ENCODE results near the gene SH3TC2.

Gene SH3TC2

DNA sequence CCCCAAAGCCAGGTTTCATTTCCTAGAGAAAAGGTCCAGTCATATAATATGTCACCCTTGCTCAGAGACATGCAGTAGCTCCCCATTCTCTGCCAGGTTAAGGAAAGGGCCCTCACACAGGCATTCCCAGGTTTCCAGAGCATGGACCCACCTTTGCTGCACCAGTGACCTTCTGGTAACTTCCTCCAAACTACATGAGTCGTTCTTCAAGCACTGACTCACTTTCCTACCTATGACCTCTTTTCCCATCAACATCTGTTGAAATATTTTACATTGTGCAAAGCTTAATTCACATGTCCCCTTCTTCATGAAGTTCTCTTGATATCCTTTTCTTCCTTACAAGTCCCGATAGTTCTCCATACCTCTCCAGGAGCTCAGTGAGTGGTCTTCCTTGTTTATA lies 25.9 kb downstream of the SH3TC2 start:
- CTCF ChIA-PET: interaction anchor here (0.6 to 14.9 kb wide), 18 partner anchors 23 to 467 kb away, joined by 3 to 489 read pairs (median 6); no protein-coding TSS in a partner anchor
- Histone ChIP-seq H3K4me1 (ENCODE audit: control insufficient read depth, insufficient read depth, low read length) (no peaks in the 10 kb centered on the region), H3K4me3 (ENCODE audit: low read depth, low read length) (no peak overlapping the region), H3K36me3 (ENCODE audit: control insufficient read depth in 2 of 2, insufficient read depth in 1 of 2, low read length in 2 of 2) (no peaks in the 10 kb centered on the region), H3K9me3 (ENCODE audit: control insufficient read depth, insufficient read depth, low read depth, low read length) (no peaks in the 10 kb centered on the region), H3K27ac (ENCODE audit: extremely low read depth, low read depth, low read length) (no peak overlapping the region)
- TF ChIP-seq, protein P1, sequence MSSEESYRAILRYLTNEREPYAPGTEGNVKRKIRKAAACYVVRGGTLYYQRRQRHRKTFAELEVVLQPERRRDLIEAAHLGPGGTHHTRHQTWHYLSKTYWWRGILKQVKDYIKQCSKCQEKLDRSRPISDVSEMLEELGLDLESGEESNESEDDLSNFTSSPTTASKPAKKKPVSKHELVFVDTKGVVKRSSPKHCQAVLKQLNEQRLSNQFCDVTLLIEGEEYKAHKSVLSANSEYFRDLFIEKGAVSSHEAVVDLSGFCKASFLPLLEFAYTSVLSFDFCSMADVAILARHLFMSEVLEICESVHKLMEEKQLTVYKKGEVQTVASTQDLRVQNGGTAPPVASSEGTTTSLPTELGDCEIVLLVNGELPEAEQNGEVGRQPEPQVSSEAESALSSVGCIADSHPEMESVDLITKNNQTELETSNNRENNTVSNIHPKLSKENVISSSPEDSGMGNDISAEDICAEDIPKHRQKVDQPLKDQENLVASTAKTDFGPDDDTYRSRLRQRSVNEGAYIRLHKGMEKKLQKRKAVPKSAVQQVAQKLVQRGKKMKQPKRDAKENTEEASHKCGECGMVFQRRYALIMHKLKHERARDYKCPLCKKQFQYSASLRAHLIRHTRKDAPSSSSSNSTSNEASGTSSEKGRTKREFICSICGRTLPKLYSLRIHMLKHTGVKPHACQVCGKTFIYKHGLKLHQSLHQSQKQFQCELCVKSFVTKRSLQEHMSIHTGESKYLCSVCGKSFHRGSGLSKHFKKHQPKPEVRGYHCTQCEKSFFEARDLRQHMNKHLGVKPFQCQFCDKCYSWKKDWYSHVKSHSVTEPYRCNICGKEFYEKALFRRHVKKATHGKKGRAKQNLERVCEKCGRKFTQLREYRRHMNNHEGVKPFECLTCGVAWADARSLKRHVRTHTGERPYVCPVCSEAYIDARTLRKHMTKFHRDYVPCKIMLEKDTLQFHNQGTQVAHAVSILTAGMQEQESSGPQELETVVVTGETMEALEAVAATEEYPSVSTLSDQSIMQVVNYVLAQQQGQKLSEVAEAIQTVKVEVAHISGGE (tag by site-specific recombination; conservative IDR thresholded peaks at IDR 0.05; ENCODE audit: low read depth): no peak
- POLR2A ChIA-PET: no interaction called here

DNA sequence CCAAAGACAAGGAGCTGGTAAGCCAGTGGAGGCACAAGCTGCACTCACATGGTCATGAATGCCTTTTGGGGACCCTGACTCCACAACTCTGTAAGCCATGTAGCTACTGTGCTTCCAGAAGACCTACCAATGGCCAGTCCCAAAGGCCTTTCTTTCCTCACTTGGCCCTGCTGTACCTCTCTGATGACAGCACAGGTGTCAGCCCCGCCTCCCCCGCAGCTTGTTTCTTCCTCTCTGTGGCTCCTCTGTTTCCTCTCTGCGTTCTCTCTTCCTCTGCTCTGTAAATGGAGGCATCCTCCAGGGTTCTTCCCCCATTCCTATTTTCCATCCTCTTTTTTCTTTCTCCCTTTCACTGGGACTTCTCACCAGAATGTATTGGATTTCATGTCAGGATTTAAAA lies 26.7 kb downstream of the SH3TC2 start:
- ChIA-PET POLR2A (interaction anchor here (1.4 kb wide), 1 partner anchor 31 kb away, joined by 3 read pairs; no protein-coding TSS in a partner anchor), CTCF (interaction anchor here (0.6 to 14.9 kb wide), 27 partner anchors 10 to 466 kb away, joined by 3 to 489 read pairs (median 8); no protein-coding TSS in a partner anchor)
- H3K4me1 ChIP-seq (ENCODE audit: control insufficient read depth, insufficient read depth, low read length): no peaks in the 10 kb centered on the region
- H3K36me3 ChIP-seq (ENCODE audit: control insufficient read depth in 2 of 2, insufficient read depth in 1 of 2, low read length in 2 of 2): no peaks in the 10 kb centered on the region
- no peak overlapping the region for H3K4me3 ChIP-seq (ENCODE audit: low read depth, low read length)
- no peaks in the 10 kb centered on the region for H3K9me3 ChIP-seq (ENCODE audit: control insufficient read depth, insufficient read depth, low read depth, low read length)
- H3K27ac ChIP-seq (ENCODE audit: extremely low read depth, low read depth, low read length): no peak overlapping the region
- TF ChIP-seq PRDM10 (tag by site-specific recombination; IDR thresholded peaks at IDR 0.05) (no peak), ZNF362 (tag by site-specific recombination; IDR thresholded peaks at IDR 0.05) (no peak), ATF2 (tag by site-specific recombination; IDR thresholded peaks at IDR 0.05; ENCODE audit: low read depth) (no peak), ZNF404 (tag by site-specific recombination; IDR thresholded peaks at IDR 0.05) (no peak), ZNF660 (tag by site-specific recombination; IDR thresholded peaks at IDR 0.05) (no peak), ZSCAN30 (tag by site-specific recombination; IDR thresholded peaks at IDR 0.05) (no peak), ZNF114 (tag by site-specific recombination; IDR thresholded peaks at IDR 0.05) (no peak)

GRCh38 chr5:149035372-149035790 lies 27.5 kb downstream of the SH3TC2 start:
- ChIA-PET CTCF (interaction anchor here (0.5 to 14.9 kb wide), 72 partner anchors 9 to 1458 kb away, joined by 3 to 489 read pairs (median 5); partner anchors contain the start of gene ADRB2), POLR2A (interaction anchor here (1.0 to 1.4 kb wide), 2 partner anchors 30 to 294 kb away, joined by 3 read pairs; no protein-coding TSS in a partner anchor)
- TF ChIP-seq ZNF404 (tag by site-specific recombination; IDR thresholded peaks at IDR 0.05) (no peak), PRDM10 (tag by site-specific recombination; IDR thresholded peaks at IDR 0.05) (0 out of 2 replicates have a peak, but pooled peaks have one; percentile 19), ZNF549 (tag by site-specific recombination; IDR thresholded peaks at IDR 0.05) (no peak), SCRT2 (tag by site-specific recombination; IDR thresholded peaks at IDR 0.05) (no peak), ZNF843 (tag by site-specific recombination; IDR thresholded peaks at IDR 0.05) (no peak), ZNF544 (tag by site-specific recombination; IDR thresholded peaks at IDR 0.05) (no peak), ZNF184 (tag by site-specific recombination; IDR thresholded peaks at IDR 0.05) (no peak), KLF7 (tag by site-specific recombination; IDR thresholded peaks at IDR 0.05; ENCODE audit: borderline replicate concordance) (no peak)

More at GRCh38 chr5:149035372-149035790, 27.5 kb downstream of the SH3TC2 start:
- no peaks in the 10 kb centered on the region for H3K36me3 ChIP-seq (ENCODE audit: control insufficient read depth in 2 of 2, insufficient read depth in 1 of 2, low read length in 2 of 2)
- H3K4me1 ChIP-seq (ENCODE audit: control insufficient read depth, insufficient read depth, low read length): no peaks in the 10 kb centered on the region
- H3K4me3 ChIP-seq (ENCODE audit: low read depth, low read length): no peak overlapping the region
- no peak overlapping the region for H3K27ac ChIP-seq (ENCODE audit: extremely low read depth, low read depth, low read length)
- H3K9me3 ChIP-seq (ENCODE audit: control insufficient read depth, insufficient read depth, low read depth, low read length): no peaks in the 10 kb centered on the region

Data from HEK293 (cell line).